Astrocyte (in vitro differentiated cells and primary cell): ENCODE data around the gene BIRC6. TPM values are rescaled to one million over a fixed set of nuclear protein-coding genes. Genes with fewer than 3 reads are reported as not detected.

Source experiments
- DNase-seq: peaks from one replicate; pipeline ENCODE4 v3.0.0-alpha.2; 2010; ENCODE audit warnings: low read depth
- FAIRE-seq: peaks from 2 replicates; lab custom pipeline; 2011; peaks lifted over from hg19 to GRCh38; lab: Jason Lieb, UNC
- H2AFZ ChIP-seq: 2 replicates; pipeline ENCODE4 v1.6.0; 2012; ENCODE audit warnings: low read depth, low read length, inconsistent platforms
- H3K27ac ChIP-seq: 2 replicates; pipeline ENCODE4 v1.5.1; 2011; ENCODE audit warnings: low read depth, low read length, inconsistent platforms
- H3K27me3 ChIP-seq: 2 replicates; pipeline ENCODE4 v1.6.0; 2011; ENCODE audit warnings: low read length, inconsistent platforms; ENCODE audit not compliant: insufficient read depth
- H3K36me3 ChIP-seq: 2 replicates; pipeline ENCODE4 v1.5.1; 2011; ENCODE audit warnings: low read length, inconsistent platforms; ENCODE audit not compliant: insufficient read depth
- H3K4me1 ChIP-seq: 2 replicates; pipeline ENCODE4 v1.5.1; 2011; ENCODE audit warnings: low read length, inconsistent platforms; ENCODE audit not compliant: insufficient read depth
- H3K4me2 ChIP-seq: 2 replicates; pipeline ENCODE4 v1.6.0; 2012; ENCODE audit warnings: low read length, inconsistent platforms
- H3K4me3 ChIP-seq: 2 replicates; pipeline ENCODE4 v1.5.1; 2011; ENCODE audit warnings: low read depth, mild to moderate bottlenecking, low read length, inconsistent platforms; ENCODE audit not compliant: insufficient read depth
- H3K79me2 ChIP-seq: 2 replicates; pipeline ENCODE4 v1.6.0; 2012; ENCODE audit warnings: mild to moderate bottlenecking, low read length, inconsistent platforms; ENCODE audit not compliant: insufficient read depth
- H3K9ac ChIP-seq: 2 replicates; pipeline ENCODE4 v1.6.0; 2012; ENCODE audit warnings: mild to moderate bottlenecking, low read length, inconsistent platforms
- H3K9me3 ChIP-seq: 2 replicates; pipeline ENCODE4 v1.5.1; 2012; ENCODE audit warnings: low read depth, mild to moderate bottlenecking, low read length, inconsistent platforms; ENCODE audit not compliant: insufficient read depth
- H4K20me1 ChIP-seq: 2 replicates; pipeline ENCODE4 v1.6.0; 2012; ENCODE audit warnings: low read length, inconsistent platforms; ENCODE audit not compliant: insufficient read depth
- H3K27ac Mint-ChIP-seq: one replicate; pipeline ENCODE4 v1.8.0; 2021; ENCODE audit warnings: mild to moderate bottlenecking, mixed read lengths; ENCODE audit not compliant: unreplicated experiment
- H3K27me3 Mint-ChIP-seq: one replicate; pipeline ENCODE4 v1.8.0; 2021; ENCODE audit warnings: low read depth, mixed read lengths; ENCODE audit not compliant: unreplicated experiment
- H3K36me3 Mint-ChIP-seq: one replicate; pipeline ENCODE4 v1.8.0; 2021; ENCODE audit warnings: low read depth, mixed read lengths; ENCODE audit not compliant: unreplicated experiment
- H3K4me1 Mint-ChIP-seq: one replicate; pipeline ENCODE4 v1.8.0; 2021; ENCODE audit warnings: low read depth, mixed read lengths; ENCODE audit not compliant: unreplicated experiment
- H3K4me3 Mint-ChIP-seq: one replicate; pipeline ENCODE4 v1.8.0; 2021; ENCODE audit warnings: mild to moderate bottlenecking, moderate library complexity, mixed read lengths; ENCODE audit not compliant: unreplicated experiment
- H3K9me3 Mint-ChIP-seq: one replicate; pipeline ENCODE4 v1.8.0; 2021; ENCODE audit warnings: mild to moderate bottlenecking, mixed read lengths; ENCODE audit not compliant: unreplicated experiment
- CTCF ChIP-seq: IDR thresholded peaks from 2 replicates; pipeline ENCODE4 v1.5.1; 2011; ENCODE audit warnings: low read depth, mild to moderate bottlenecking, inconsistent platforms, low read length, moderate library complexity; ENCODE audit not compliant: insufficient read depth
- EZH2 ChIP-seq: IDR thresholded peaks from 2 replicates; pipeline ENCODE4 v1.6.1; 2012; ENCODE audit warnings: mild to moderate bottlenecking, low read length, inconsistent platforms; ENCODE audit not compliant: insufficient read depth
- total RNA-seq: library from RNA; stranded (reverse); gene quantifications from 2 replicates; pipeline ENCODE4 v1.2.1, GENCODE V29; 2021

The BIRC6 gene
- total RNA-seq, 1 donor from 2014 or later: 86.1 TPM

DNA sequence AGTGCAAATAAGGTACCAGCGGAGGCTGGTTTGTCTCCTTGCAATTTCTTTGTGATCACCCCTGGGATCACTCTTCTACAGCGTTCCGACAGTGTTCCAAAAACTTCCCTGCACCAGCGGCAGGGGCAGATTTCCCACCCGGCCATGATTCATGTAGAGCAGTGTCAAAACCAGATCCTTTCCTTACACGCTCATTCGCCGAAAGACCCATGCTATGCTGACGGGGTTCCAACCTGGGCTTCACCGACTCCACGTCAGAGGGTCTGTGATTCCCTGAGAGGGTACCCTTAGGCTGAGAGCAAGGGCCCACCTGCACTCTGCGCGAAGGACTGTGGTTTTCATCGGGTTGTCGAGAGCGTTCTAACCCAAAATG lies 270.6 kb downstream of the BIRC6 start:
- FAIRE-seq (no peak), DNase-seq (peak; percentile 59)
- Histone ChIP-seq H3K9me3 (no peaks in the 10 kb centered on the region), H3K27me3 (no peaks in the 10 kb centered on the region), H2AFZ (peak overlapping the region; percentile 93), H3K4me1 (peaks cover 4% of the 10 kb centered on the region), H3K36me3 (no peaks in the 10 kb centered on the region), H3K79me2 (peaks cover 20% of the 10 kb centered on the region), H3K4me3 (peak overlapping the region; percentile 88), H3K4me2 (peak overlapping the region; percentile 95), H3K27ac (peak overlapping the region; percentile 52), H3K9ac (peak overlapping the region; percentile 92), H4K20me1 (no peaks in the 10 kb centered on the region)
- peak overlapping the region; percentile 92 for H3K4me3 Mint-ChIP-seq
- TF ChIP-seq CTCF (peak; percentile 15), EZH2 (no peak)
- H3K27me3 Mint-ChIP-seq: no peaks in the 10 kb centered on the region
- H3K27ac Mint-ChIP-seq: peak overlapping the region; percentile 75
- no peaks in the 10 kb centered on the region for H3K9me3 Mint-ChIP-seq
- peaks cover 5% of the 10 kb centered on the region for H3K36me3 Mint-ChIP-seq
- peaks cover 12% of the 10 kb centered on the region for H3K4me1 Mint-ChIP-seq

DNA sequence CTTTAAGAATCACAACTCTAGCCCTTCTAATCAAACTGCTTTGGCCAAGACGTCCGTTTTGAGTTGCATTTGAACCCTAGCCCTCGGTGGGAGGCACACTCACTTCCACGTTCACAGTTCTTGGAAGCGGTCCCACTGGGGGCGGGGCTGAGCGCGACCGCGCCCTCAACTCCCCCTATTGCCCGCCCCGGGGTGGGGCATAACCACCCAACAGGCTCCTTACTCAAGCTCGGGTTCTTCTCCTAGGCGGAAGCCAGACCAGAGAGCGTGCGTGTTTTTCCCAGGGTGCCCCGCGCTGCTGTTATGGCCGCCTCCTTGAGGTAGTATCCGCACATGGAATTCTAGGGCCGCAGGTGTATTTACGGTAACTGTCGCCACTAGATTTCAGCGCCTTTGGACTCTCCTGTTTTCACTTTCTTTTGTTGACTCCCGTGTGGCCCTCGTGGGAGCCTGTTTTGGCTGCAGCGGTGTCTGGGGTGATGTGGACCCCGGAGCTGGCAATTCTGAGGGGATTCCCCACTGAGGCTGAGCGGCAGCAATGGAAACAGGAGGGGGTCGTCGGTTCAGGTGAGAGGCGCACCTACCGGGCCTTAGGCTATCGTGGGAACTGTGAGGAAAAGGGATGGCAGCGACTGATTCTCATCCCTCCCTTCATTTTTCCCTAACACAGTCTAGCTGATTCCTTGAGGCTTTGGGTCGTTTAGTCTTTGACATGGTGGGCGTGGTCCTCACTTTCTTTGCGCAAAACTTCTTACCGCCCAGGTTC lies 271.2 kb downstream of the BIRC6 start, which contains the start of gene TTC27:
Gene TTC27, plus strand, starts transcription at position 237 of the 766 bp plus-strand sequence. Its CDS starts 243 bp downstream, at position 480.
- TF ChIP-seq CTCF: no peak
- TF ChIP-seq EZH2: no peak
- peak within 1 kb of the TSS; percentile 92 for H3K4me3 Mint-ChIP-seq
- H3K36me3 ChIP-seq: no peaks in the 10 kb centered on the region
- no peaks in the 10 kb centered on the region for H3K9me3 Mint-ChIP-seq
- peak within 1 kb of the TSS; percentile 92 for H3K9ac ChIP-seq
- no peaks in the 10 kb centered on the region for H3K9me3 ChIP-seq
- peak within 1 kb of the TSS; percentile 93 for H2AFZ ChIP-seq
- H3K27me3 Mint-ChIP-seq: no peaks in the 10 kb centered on the region
- peak within 1 kb of the TSS; percentile 95 for H3K4me2 ChIP-seq
- peaks cover 20% of the 10 kb centered on the region for H3K79me2 ChIP-seq
- peaks cover 2% of the 10 kb centered on the region for H3K36me3 Mint-ChIP-seq
- peak within 1 kb of the TSS; percentile 52 for H3K27ac ChIP-seq
- no peaks in the 10 kb centered on the region for H3K27me3 ChIP-seq
- H3K4me1 Mint-ChIP-seq: peaks cover 16% of the 10 kb centered on the region
- peak within 1 kb of the TSS; percentile 88 for H3K4me3 ChIP-seq
- DNase-seq (peak; percentile 90), FAIRE-seq (no peak)
- no peaks in the 10 kb centered on the region for H4K20me1 ChIP-seq
- H3K4me1 ChIP-seq: peaks cover 4% of the 10 kb centered on the region
- peak within 1 kb of the TSS; percentile 75 for H3K27ac Mint-ChIP-seq

DNA sequence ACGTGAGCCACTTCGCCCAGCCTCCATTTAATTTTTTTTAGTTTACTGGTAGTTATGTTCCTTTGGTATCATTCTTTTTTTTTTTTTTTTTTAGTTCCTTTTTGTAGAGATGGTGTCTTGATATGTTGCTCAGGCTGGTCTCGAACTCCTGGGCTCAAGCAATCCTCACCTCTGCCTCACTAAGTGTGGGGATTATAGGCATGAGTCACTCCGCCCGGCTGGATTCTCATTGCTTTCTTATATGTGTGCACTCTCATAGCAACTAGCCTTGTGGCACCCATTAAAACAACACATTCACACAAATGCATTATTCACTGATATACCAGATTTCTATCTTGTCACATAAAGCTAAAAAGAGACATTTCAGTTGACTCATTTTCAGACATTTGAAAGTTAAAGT lies 275.3 kb downstream of the BIRC6 start:
- Mint-ChIP-seq H3K9me3 (no peaks in the 10 kb centered on the region), H3K27me3 (no peaks in the 10 kb centered on the region), H3K4me1 (peaks cover 15% of the 10 kb centered on the region), H3K36me3 (no peaks in the 10 kb centered on the region), H3K27ac (peak overlapping the region; percentile 55), H3K4me3 (no peak overlapping the region)
- Histone ChIP-seq H3K79me2 (peaks cover 20% of the 10 kb centered on the region), H3K9me3 (no peaks in the 10 kb centered on the region), H3K4me2 (no peak overlapping the region), H2AFZ (no peak overlapping the region), H3K36me3 (peaks cover 2% of the 10 kb centered on the region), H4K20me1 (no peaks in the 10 kb centered on the region), H3K4me1 (peaks cover 4% of the 10 kb centered on the region), H3K4me3 (no peak overlapping the region), H3K27me3 (no peaks in the 10 kb centered on the region), H3K9ac (no peak overlapping the region), H3K27ac (no peak overlapping the region)
- FAIRE-seq (no peak), DNase-seq (peak; percentile 42)
- TF ChIP-seq EZH2 (no peak), CTCF (no peak)
